Erythroblast (primary cell): ENCODE results near the gene TRAPPC2L.

Experiments used
- GATA1 ChIP-seq: IDR thresholded peaks from 2 replicates; pipeline ENCODE4 v1.6.1; 2011; ENCODE audit warnings: low read depth, mild to moderate bottlenecking, control low read depth, low read length, moderate library complexity
- POLR2A ChIP-seq: IDR thresholded peaks from 2 replicates; pipeline ENCODE4 v1.6.1; 2011; ENCODE audit warnings: mild to moderate bottlenecking, low read length

DNA sequence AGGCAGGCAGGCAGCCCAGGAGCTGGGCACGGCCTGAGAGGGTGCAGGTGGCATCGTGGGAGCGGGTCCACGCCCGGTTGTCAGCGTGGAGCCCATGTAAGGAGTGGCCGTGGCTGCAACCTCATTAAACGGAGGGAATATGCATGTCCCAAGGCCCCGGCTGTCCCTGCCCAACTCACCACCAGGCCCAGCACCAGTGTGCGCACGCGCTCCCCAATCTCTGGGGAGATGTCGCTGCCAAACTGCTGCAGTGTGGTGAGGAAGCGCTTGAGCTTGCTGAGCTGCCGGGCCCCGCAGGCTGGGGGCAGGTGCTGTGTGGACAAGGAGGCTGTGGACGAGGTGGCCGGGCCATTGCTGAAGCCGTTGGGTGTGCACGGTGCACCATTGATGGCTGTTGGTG is 35.1 kb downstream of the TRAPPC2L start:
- no peak for TF ChIP-seq POLR2A
- TF ChIP-seq GATA1 = no peak
